ENCODE results near the gene GLYAT. TPM values are rescaled to one million over a fixed set of nuclear protein-coding genes. Genes with fewer than 3 reads are reported as not detected.

Gene GLYAT
- total RNA-seq: not detected in 2 replicates

- H3K27me3 ChIP-seq (ENCODE audit: control insufficient read depth, insufficient read depth, low read length): no peaks in the 10 kb centered on the region
- no peak for DNase-seq (ENCODE audit: low read depth)
- H3K36me3 ChIP-seq (ENCODE audit: control insufficient read depth, insufficient read depth, low read length): no peaks in the 10 kb centered on the region
- H3K4me3 ChIP-seq (ENCODE audit: low read depth, low read length): no peak within 1 kb of the TSS
- TF ChIP-seq CTCF (IDR thresholded peaks at IDR 0.05; ENCODE audit: insufficient read depth, low read length, poor library complexity, severe bottlenecking): no peak
Measured at GRCh38 chr11:58731819-58732218, at the start of gene GLYAT. Gene GLYAT (minus strand): TSS chr11:58731943. CDS start chr11:58724496, 7,447 bp downstream.

- H3K4me3 ChIP-seq (ENCODE audit: low read depth, low read length): no peak overlapping the region
- no peaks in the 10 kb centered on the region for H3K27me3 ChIP-seq (ENCODE audit: control insufficient read depth, insufficient read depth, low read length)
- TF ChIP-seq CTCF (IDR thresholded peaks at IDR 0.05; ENCODE audit: insufficient read depth, low read length, poor library complexity, severe bottlenecking): no peak
- H3K36me3 ChIP-seq (ENCODE audit: control insufficient read depth, insufficient read depth, low read length): no peaks in the 10 kb centered on the region
- DNase-seq (ENCODE audit: low read depth): no peak
Measured at GRCh38 chr11:58781345-58781744, 49.6 kb upstream of the GLYAT start.

- H3K36me3 ChIP-seq (ENCODE audit: control insufficient read depth, insufficient read depth, low read length): no peaks in the 10 kb centered on the region
- no peaks in the 10 kb centered on the region for H3K27me3 ChIP-seq (ENCODE audit: control insufficient read depth, insufficient read depth, low read length)
- no peak for TF ChIP-seq CTCF (IDR thresholded peaks at IDR 0.05; ENCODE audit: insufficient read depth, low read length, poor library complexity, severe bottlenecking)
- DNase-seq (ENCODE audit: low read depth): no peak
- H3K4me3 ChIP-seq (ENCODE audit: low read depth, low read length): no peak overlapping the region
Measured at GRCh38 chr11:58780578-58780977, 48.8 kb upstream of the GLYAT start.

- Histone ChIP-seq H3K27me3 (ENCODE audit: control insufficient read depth, insufficient read depth, low read length) (no peaks in the 10 kb centered on the region), H3K4me3 (ENCODE audit: low read depth, low read length) (no peak overlapping the region), H3K36me3 (ENCODE audit: control insufficient read depth, insufficient read depth, low read length) (no peaks in the 10 kb centered on the region)
- no peak for TF ChIP-seq CTCF (IDR thresholded peaks at IDR 0.05; ENCODE audit: insufficient read depth, low read length, poor library complexity, severe bottlenecking)
- no peak for DNase-seq (ENCODE audit: low read depth)
Measured at GRCh38 chr11:58776891-58777710, 45.4 kb upstream of the GLYAT start.

- DNase-seq (ENCODE audit: low read depth): no peak
- TF ChIP-seq CTCF (IDR thresholded peaks at IDR 0.05; ENCODE audit: insufficient read depth, low read length, poor library complexity, severe bottlenecking): no peak
- Histone ChIP-seq H3K27me3 (ENCODE audit: control insufficient read depth, insufficient read depth, low read length) (no peaks in the 10 kb centered on the region), H3K36me3 (ENCODE audit: control insufficient read depth, insufficient read depth, low read length) (no peaks in the 10 kb centered on the region), H3K4me3 (ENCODE audit: low read depth, low read length) (no peak overlapping the region)
Measured at GRCh38 chr11:58775066-58775708, 43.4 kb upstream of the GLYAT start.
